GM23338 (cell line): ENCODE results near the gene GSTM1. TPM values are rescaled to one million over a fixed set of nuclear protein-coding genes. Genes with fewer than 3 reads are reported as not detected.
"Not testable (repeated sequence)": the region's sequence is repeated elsewhere in the genome, so short reads cannot be mapped to it uniquely, and the experiment has no call there.

Source experiments
- ATAC-seq: fragments of 200-7000 bp; cut with Tn5 transposase; 3 replicates; pipeline ENCODE4 v1.9.1; 2020
- DNase-seq: peaks from one replicate; pipeline ENCODE4 v3.0.0-alpha.2; 2015; ENCODE audit warnings: low spot score
- H2AFZ ChIP-seq: fragments of 200-600 bp; sonication (generic); 2 replicates; pipeline ENCODE4 v1.8.0; 2016; ENCODE audit warnings: antibody characterized with exemption, mild to moderate bottlenecking, moderate library complexity
- H3F3A ChIP-seq: fragments of 200-600 bp; sonication (generic); replicated peaks from 2 replicates; pipeline ENCODE4 v1.8.0; 2017; ENCODE audit warnings: antibody characterized with exemption, mixed run types, low read depth
- H3K27ac ChIP-seq: fragments of 200-600 bp; sonication (generic); 2 replicates; pipeline ENCODE4 v1.6.1; 2016; ENCODE audit warnings: low read depth
- H3K27me3 ChIP-seq: fragments of 200-600 bp; sonication (generic); 2 replicates; pipeline ENCODE4 v1.8.0; 2016; ENCODE audit warnings: mild to moderate bottlenecking, mixed run types, moderate library complexity; ENCODE audit not compliant: insufficient read depth
- H3K36me3 ChIP-seq: fragments of 200-600 bp; sonication (generic); 2 replicates; pipeline ENCODE4 v1.8.0; 2016; ENCODE audit warnings: mild to moderate bottlenecking; ENCODE audit not compliant: insufficient read depth
- H3K4me1 ChIP-seq: fragments of 200-600 bp; sonication (generic); 2 replicates; pipeline ENCODE4 v1.8.0; 2016; ENCODE audit warnings: mild to moderate bottlenecking, moderate library complexity; ENCODE audit not compliant: insufficient read depth
- H3K4me2 ChIP-seq: fragments of 200-600 bp; sonication (generic); 2 replicates; pipeline ENCODE4 v1.7.1; 2017; ENCODE audit warnings: mixed run types
- H3K4me3 ChIP-seq: fragments of 200-600 bp; sonication (generic); 2 replicates; pipeline ENCODE4 v1.6.1; 2016; ENCODE audit warnings: mixed run types
- H3K79me2 ChIP-seq: fragments of 200-600 bp; sonication (generic); replicated peaks from 2 replicates; pipeline ENCODE4 v1.8.0; 2017; ENCODE audit warnings: mild to moderate bottlenecking; ENCODE audit not compliant: insufficient read depth
- H3K9me2 ChIP-seq: fragments of 200-600 bp; sonication (generic); 2 replicates; pipeline ENCODE4 v1.8.0; 2017; ENCODE audit not compliant: insufficient read depth
- H4K20me1 ChIP-seq: fragments of 200-600 bp; sonication (generic); replicated peaks from 2 replicates; pipeline ENCODE4 v1.8.0; 2017; ENCODE audit warnings: mild to moderate bottlenecking; ENCODE audit not compliant: insufficient read depth
- H3K27ac Mint-ChIP-seq: 2 replicates; pipeline ENCODE4 v1.8.0; 2020; ENCODE audit warnings: inconsistent platforms, mild to moderate bottlenecking, moderate library complexity, mixed read lengths
- H3K27me3 Mint-ChIP-seq: 3 replicates; pipeline ENCODE4 v1.8.0; 2022; ENCODE audit warnings: low read depth, mild to moderate bottlenecking, moderate library complexity, mixed read lengths, inconsistent platforms; ENCODE audit not compliant: insufficient read depth, poor library complexity
- H3K36me3 Mint-ChIP-seq: 3 replicates; pipeline ENCODE4 v1.8.0; 2021; ENCODE audit warnings: low read depth, mild to moderate bottlenecking, inconsistent platforms, moderate library complexity, mixed read lengths
- H3K4me1 Mint-ChIP-seq: 3 replicates; pipeline ENCODE4 v1.8.0; 2020; ENCODE audit warnings: mild to moderate bottlenecking, inconsistent platforms, mixed read lengths
- H3K4me3 Mint-ChIP-seq: 3 replicates; pipeline ENCODE4 v1.8.0; 2021; ENCODE audit warnings: moderate library complexity, mild to moderate bottlenecking, inconsistent platforms, mixed read lengths
- H3K9me3 Mint-ChIP-seq: 3 replicates; pipeline ENCODE4 v1.8.0; 2020; ENCODE audit warnings: moderate library complexity, mild to moderate bottlenecking, inconsistent platforms, mixed read lengths
- JUNB ChIP-seq: IDR thresholded peaks from one replicate; pipeline ENCODE4 v1.6.1; 2016; ENCODE audit warnings: antibody characterized with exemption; ENCODE audit not compliant: unreplicated experiment
- POLR2AphosphoS5 ChIP-seq: IDR thresholded peaks from 2 replicates; pipeline ENCODE4 v1.6.1; 2016; ENCODE audit warnings: antibody characterized with exemption, low read depth
- STAT1 ChIP-seq: IDR thresholded peaks from one replicate; pipeline ENCODE4 v1.6.1; 2016; ENCODE audit warnings: antibody characterized with exemption; ENCODE audit not compliant: unreplicated experiment
- ZNF331 ChIP-seq: fragments of 250-450 bp; sonication (Bioruptor Pico); IDR thresholded peaks from 2 replicates; pipeline ENCODE4 v1.5.0; 2020; ENCODE audit warnings: low read depth, mild to moderate bottlenecking, moderate library complexity
- polyA plus RNA-seq: library from polyadenylated mRNA; unstranded; fragments of >200 nt; fragmentation: Nextera tagmentation; extraction: Ambion mirVana; gene quantifications from 2 replicates; pipeline ENCODE4 v1.2.1, GENCODE V29; 2016
- total RNA-seq: library from RNA; depleted of rRNA; stranded (reverse); fragments of >200 nt; shearing (Covaris generic); gene quantifications from 2 replicates; pipeline ENCODE4 v1.2.3, GENCODE V29; 2014
- TF ChIP-seq, protein P1 (sequence below): IDR thresholded peaks from one replicate; pipeline ENCODE4 v1.6.1; 2018; ENCODE audit warnings: antibody characterized with exemption; ENCODE audit not compliant: unreplicated experiment
- TF ChIP-seq, protein P2 (sequence below), 2 experiments: fragments of 200-600 bp in 1 of 2; sonication (generic) in 1 of 2; conservative IDR thresholded peaks; 2 replicates each; pipeline versions ENCODE4 v1.5.1 to v1.6.1; 2016 to 2017; ENCODE audit warnings: antibody characterized with exemption in 2 of 2, low read depth in 2 of 2, mild to moderate bottlenecking in 2 of 2, moderate library complexity in 1 of 2

The GSTM1 gene
- total and polyA plus RNA-seq, 2 experiments from 2014 or later, result not detected

DNA sequence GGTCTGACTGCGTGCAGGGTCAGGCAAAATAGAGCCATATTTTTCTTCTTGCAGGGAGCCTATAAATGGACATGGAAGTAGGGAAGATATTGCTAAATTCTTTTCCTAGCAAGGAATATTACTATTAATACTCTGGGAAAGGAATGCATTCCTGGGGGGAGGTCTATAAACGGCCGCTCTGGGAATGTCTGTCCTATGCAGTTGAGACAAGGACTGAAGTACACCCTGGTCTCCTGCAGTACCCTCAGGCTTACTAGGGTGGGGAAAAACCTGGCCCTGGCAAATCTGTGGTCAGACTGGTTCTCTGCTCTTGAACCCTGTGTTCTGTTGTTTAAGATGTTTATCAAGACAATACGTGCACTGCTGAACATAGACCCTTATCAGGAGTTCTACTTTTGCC, 21.3 kb downstream of the GSTM1 start:
- Mint-ChIP-seq H3K9me3 (peaks cover 21% of the 10 kb centered on the region), H3K36me3 (peaks cover 10% of the 10 kb centered on the region; the same call in 2 of the 3 replicates)
- not testable (repeated sequence) for H3K4me1 ChIP-seq, ATAC-seq, H3K79me2 ChIP-seq, DNase-seq, H3K36me3 ChIP-seq, H3K27ac ChIP-seq, H2AFZ ChIP-seq, H3K4me3 ChIP-seq, H3K4me3 Mint-ChIP-seq, H3K4me1 Mint-ChIP-seq, H3K4me2 ChIP-seq, H3K27me3 ChIP-seq, H3K27ac Mint-ChIP-seq, H4K20me1 ChIP-seq, H3F3A ChIP-seq, H3K27me3 Mint-ChIP-seq, H3K9me2 ChIP-seq

- not testable (repeated sequence) for ATAC-seq
These were observed 22.2 kb downstream of the GSTM1 start for GRCh38 chr1:109709822-109710221.

DNA sequence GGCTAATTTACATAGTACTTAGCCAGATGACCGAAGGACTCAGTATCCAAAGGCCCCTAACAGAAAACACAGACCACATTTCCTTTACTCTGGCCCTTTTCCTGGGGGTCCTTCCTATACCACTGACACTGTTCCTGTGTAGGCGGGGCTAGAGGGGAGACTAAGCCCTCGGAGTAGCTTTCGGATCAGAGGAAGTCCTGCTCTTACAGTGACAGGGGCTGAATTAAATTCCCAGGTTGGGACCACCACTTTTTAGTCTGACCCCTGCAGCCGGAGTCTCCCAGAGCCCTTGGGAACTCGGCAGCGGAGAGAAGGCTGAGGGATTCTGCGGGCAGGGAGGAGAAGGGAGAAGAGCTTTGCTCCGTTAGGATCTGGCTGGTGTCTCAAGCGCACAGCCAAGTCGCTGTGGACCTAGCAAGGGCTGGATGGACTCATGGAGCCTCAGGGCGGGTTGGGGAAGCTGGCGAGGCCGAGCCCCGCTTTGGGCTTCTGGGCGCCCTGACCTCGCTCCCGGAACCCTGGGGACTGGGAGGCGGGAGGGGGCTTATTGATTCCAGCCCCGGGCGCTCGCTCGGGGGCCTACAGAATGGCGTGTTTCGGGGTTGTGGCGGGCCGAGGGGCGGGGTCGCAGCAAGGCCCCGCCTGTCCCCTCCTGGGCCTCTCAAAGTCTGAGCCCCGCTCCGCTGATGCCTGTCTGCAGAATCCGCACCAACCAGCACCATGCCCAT, 24.1 kb downstream of the GSTM1 start, which contains the start of gene GSTM5:
TSS of gene GSTM5 (plus strand) at position 659 of the 728 bp plus-strand sequence. CDS start at position 721, 62 bp downstream.
- peaks cover 19% of the 10 kb centered on the region for H3K9me3 Mint-ChIP-seq
- H3F3A ChIP-seq, H3K36me3 ChIP-seq, H3K27ac Mint-ChIP-seq, H3K27me3 ChIP-seq, H3K36me3 Mint-ChIP-seq, H4K20me1 ChIP-seq, H3K9me2 ChIP-seq, H3K27ac ChIP-seq, H3K4me1 ChIP-seq, H3K27me3 Mint-ChIP-seq, H3K79me2 ChIP-seq, H3K4me1 Mint-ChIP-seq: not testable (repeated sequence)
- peak; percentile 89 for ATAC-seq
- Histone ChIP-seq H3K4me3 (peak within 1 kb of the TSS; percentile 58), H2AFZ (peak within 1 kb of the TSS; percentile 74; the same call in 1 of the 2 replicates), H3K4me2 (peak within 1 kb of the TSS; percentile 73)
- peak within 1 kb of the TSS; percentile 58; the same call in 2 of the 3 replicates for H3K4me3 Mint-ChIP-seq
- peak; percentile 55; the same call in 1 of the 2 replicates for TF ChIP-seq POLR2AphosphoS5
- peak; percentile 47 for DNase-seq

More at GRCh38 chr1:109709822-109710221, 22.2 kb downstream of the GSTM1 start:
- not testable (repeated sequence) for H3K4me1 ChIP-seq, H3K27me3 ChIP-seq, H3K36me3 Mint-ChIP-seq, H3K27me3 Mint-ChIP-seq, H3K27ac Mint-ChIP-seq, H3K27ac ChIP-seq, H2AFZ ChIP-seq, H3K36me3 ChIP-seq, H4K20me1 ChIP-seq, H3K79me2 ChIP-seq, DNase-seq, H3K4me2 ChIP-seq, H3K4me3 Mint-ChIP-seq, H3K9me2 ChIP-seq, H3K4me3 ChIP-seq, H3F3A ChIP-seq, H3K4me1 Mint-ChIP-seq
- peaks cover 19% of the 10 kb centered on the region for H3K9me3 Mint-ChIP-seq

GRCh38 chr1:109712321-109712864, 24.8 kb downstream of the GSTM1 start:
- Histone ChIP-seq H4K20me1 (no peaks in the 10 kb centered on the region), H3K36me3 (no peaks in the 10 kb centered on the region; the same call in 1 of the 2 replicates), H3K4me1 (no peaks in the 10 kb centered on the region), H3K4me2 (peak overlapping the region; percentile 73), H3K27me3 (no peaks in the 10 kb centered on the region), H3K4me3 (peak overlapping the region; percentile 58), H3F3A (no peaks in the 10 kb centered on the region), H3K79me2 (no peaks in the 10 kb centered on the region), H3K9me2 (no peaks in the 10 kb centered on the region), H3K27ac (no peak overlapping the region), H2AFZ (peak overlapping the region; percentile 74; the same call in 1 of the 2 replicates)
- ATAC-seq, result peak; percentile 46; the same call in 2 of the 3 replicates
- Mint-ChIP-seq H3K27me3 (peaks cover 8% of the 10 kb centered on the region), H3K9me3 (peaks cover 19% of the 10 kb centered on the region), H3K36me3 (peaks cover 8% of the 10 kb centered on the region; the same call in 2 of the 3 replicates), H3K4me1 (no peaks in the 10 kb centered on the region), H3K27ac (no peak overlapping the region), H3K4me3 (peak overlapping the region; percentile 58; the same call in 2 of the 3 replicates)
- no peak for DNase-seq
- TF ChIP-seq STAT1 (no peak), POLR2AphosphoS5 (no peak), ZNF331 (CRISPR knock-in tag) (no peak), JUNB (no peak)
- TF ChIP-seq, protein P1, sequence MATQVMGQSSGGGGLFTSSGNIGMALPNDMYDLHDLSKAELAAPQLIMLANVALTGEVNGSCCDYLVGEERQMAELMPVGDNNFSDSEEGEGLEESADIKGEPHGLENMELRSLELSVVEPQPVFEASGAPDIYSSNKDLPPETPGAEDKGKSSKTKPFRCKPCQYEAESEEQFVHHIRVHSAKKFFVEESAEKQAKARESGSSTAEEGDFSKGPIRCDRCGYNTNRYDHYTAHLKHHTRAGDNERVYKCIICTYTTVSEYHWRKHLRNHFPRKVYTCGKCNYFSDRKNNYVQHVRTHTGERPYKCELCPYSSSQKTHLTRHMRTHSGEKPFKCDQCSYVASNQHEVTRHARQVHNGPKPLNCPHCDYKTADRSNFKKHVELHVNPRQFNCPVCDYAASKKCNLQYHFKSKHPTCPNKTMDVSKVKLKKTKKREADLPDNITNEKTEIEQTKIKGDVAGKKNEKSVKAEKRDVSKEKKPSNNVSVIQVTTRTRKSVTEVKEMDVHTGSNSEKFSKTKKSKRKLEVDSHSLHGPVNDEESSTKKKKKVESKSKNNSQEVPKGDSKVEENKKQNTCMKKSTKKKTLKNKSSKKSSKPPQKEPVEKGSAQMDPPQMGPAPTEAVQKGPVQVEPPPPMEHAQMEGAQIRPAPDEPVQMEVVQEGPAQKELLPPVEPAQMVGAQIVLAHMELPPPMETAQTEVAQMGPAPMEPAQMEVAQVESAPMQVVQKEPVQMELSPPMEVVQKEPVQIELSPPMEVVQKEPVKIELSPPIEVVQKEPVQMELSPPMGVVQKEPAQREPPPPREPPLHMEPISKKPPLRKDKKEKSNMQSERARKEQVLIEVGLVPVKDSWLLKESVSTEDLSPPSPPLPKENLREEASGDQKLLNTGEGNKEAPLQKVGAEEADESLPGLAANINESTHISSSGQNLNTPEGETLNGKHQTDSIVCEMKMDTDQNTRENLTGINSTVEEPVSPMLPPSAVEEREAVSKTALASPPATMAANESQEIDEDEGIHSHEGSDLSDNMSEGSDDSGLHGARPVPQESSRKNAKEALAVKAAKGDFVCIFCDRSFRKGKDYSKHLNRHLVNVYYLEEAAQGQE, result no peak
- TF ChIP-seq, protein P2, sequence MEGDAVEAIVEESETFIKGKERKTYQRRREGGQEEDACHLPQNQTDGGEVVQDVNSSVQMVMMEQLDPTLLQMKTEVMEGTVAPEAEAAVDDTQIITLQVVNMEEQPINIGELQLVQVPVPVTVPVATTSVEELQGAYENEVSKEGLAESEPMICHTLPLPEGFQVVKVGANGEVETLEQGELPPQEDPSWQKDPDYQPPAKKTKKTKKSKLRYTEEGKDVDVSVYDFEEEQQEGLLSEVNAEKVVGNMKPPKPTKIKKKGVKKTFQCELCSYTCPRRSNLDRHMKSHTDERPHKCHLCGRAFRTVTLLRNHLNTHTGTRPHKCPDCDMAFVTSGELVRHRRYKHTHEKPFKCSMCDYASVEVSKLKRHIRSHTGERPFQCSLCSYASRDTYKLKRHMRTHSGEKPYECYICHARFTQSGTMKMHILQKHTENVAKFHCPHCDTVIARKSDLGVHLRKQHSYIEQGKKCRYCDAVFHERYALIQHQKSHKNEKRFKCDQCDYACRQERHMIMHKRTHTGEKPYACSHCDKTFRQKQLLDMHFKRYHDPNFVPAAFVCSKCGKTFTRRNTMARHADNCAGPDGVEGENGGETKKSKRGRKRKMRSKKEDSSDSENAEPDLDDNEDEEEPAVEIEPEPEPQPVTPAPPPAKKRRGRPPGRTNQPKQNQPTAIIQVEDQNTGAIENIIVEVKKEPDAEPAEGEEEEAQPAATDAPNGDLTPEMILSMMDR (conservative IDR thresholded peaks at IDR 0.05; ENCODE audit: low read depth in 2 of 2), result no peak
